SH-SY5Y (cell line): ENCODE results near the gene DHRS9.

Experiments
- GATA2 ChIP-seq: IDR thresholded peaks from 2 replicates; pipeline ENCODE4 v1.6.1; 2011; ENCODE audit warnings: mild to moderate bottlenecking, low read depth, low read length
- GATA3 ChIP-seq: IDR thresholded peaks from 2 replicates; pipeline ENCODE4 v1.6.1; 2011; ENCODE audit warnings: low read depth, mild to moderate bottlenecking, low read length, moderate library complexity

DNA sequence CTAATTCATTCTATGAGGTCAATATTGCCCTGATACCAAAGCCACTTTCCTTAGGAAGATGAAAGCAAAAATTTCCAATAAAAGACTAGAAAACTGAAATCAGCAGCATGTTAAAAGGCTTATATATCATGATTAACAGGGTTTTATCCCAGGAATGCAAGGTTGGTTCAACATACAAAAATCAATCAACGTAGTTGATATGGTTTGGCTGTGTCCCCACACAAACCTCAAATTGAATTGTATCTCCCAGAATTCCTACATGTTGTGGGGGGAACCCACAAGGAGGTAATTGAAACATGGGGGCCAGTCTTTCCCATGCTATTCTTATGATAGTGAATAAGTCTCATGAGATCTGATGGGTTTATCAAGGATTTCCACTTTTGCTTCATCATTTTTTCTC, 26.5 kb upstream of the DHRS9 start:
- no peak for TF ChIP-seq GATA2
- TF ChIP-seq GATA3: no peak
